GM21447 (cell line): ENCODE data around the gene TENM3.

Experiments used
- ATAC-seq: cut with Tn5 transposase; IDR thresholded peaks from one replicate; pipeline ENCODE4 v1.9.1; 2021; ENCODE audit not compliant: unreplicated experiment

TENM3 gene

GRCh38 chr4:182286035-182286434, 42.8 kb downstream of the TENM3 start:
- no peak for ATAC-seq

GRCh38 chr4:182286931-182287330, 43.7 kb downstream of the TENM3 start:
- no peak for ATAC-seq

DNA sequence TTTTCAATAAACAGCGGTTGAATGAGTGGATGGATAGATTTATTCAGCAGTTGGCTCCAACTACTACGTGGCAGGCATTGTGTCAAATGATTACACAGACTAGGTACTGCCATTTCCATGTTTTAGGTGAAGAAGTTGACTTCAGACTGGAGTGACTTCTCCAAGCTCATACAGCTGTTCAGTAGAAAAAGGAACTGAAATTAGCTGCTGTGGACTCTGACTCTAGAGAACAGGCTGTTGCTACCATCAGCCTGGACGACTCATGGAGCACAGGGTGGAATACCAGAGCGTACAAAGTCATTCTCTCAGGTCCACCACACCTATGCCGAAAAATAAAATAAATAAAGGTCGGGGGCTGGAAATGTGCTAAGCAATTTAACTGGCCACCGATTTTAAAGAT, 45.3 kb downstream of the TENM3 start:
- ATAC-seq = no peak

GRCh38 chr4:182289809-182290208, 46.6 kb downstream of the TENM3 start:
- no peak for ATAC-seq

DNA sequence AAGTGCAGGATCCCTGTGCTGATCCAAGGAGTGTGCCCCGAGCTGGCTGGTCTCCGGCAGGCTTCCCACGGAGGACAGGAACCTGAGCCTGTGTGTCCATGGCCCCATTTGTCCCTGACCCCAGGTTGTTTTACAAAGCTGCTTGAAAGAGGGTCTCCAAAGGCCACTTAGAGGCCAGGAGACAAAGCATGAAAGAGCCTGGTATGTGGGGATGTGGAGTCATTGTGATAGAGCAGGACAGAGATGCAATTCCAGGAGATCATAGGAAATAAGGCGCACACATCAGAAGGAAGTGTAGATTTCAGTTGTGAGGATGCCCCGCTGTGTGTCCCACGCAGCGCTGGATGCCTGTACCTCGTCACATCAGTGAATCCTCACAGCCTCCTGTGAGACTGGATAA, 48.0 kb downstream of the TENM3 start:
- ATAC-seq = no peak

- no peak for ATAC-seq
Measured at GRCh38 chr4:182291597-182292270, 48.5 kb downstream of the TENM3 start.

DNA sequence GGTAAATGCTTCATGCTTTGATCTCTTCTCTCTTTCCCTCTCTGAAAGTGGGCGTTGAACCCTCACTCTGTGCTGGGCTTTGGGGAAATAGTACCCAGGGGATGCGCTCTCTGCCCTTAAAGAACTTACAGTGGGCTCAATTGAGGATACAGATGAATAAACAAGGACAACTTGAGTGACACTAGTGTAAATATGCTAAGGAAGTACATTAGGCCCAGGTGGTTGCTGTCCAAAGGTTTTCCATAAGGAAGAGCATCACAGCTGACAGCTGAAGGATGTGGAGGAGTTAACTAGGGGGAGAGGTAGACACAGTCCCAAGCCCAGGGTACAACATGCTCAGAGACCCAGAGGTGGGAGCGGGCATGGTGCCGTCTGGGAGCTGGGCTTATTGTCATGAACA, 49.4 kb downstream of the TENM3 start:
- ATAC-seq = no peak

DNA sequence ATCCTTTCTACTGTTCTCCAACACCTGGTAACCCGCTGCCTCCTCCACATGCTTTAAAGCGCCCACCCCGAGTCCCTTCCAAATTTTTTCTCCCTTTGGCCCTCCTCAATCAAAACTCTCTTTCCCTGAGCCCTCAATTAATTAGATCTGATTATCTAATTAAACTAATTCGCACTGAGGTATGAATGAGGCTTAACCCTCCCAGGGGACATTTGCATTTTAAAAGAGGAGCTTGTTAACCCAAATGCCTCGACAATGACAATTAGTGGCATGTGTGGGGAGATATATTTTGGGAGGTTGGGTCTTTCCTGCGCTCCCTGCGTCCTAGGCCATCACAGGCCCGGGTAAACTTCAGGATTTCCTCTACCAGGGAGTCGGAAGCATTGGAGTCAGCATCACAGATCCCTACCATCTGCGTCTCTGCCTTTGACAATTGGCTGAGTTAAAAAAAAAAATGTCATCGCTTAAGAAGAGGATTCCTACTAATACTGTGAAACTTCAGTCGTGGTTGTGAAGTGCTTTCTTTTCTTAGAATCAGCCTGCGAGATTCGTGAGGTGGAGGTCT, 50.6 kb downstream of the TENM3 start:
- ATAC-seq = no peak

DNA sequence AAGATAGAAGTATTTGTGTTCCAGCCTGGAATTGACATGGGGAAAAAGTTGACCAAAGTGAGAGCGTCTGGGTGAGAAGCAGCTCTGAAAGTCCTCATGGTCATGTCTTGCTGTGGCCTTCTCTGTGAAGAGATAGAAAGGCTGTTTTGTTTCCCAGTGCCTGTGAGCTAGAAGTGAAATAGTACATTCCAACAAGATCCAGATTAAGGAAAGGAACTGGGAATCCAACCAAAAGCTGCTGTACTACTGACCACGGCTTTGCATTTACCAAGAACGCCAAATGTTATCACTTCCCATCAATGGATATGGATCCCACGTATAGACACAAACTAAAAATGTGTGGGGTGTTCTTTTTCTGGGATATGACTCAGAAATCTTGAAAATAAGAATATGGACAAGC, 51.2 kb downstream of the TENM3 start:
- no peak for ATAC-seq

GRCh38 chr4:182297659-182298058, 54.5 kb downstream of the TENM3 start:
- ATAC-seq = no peak

DNA sequence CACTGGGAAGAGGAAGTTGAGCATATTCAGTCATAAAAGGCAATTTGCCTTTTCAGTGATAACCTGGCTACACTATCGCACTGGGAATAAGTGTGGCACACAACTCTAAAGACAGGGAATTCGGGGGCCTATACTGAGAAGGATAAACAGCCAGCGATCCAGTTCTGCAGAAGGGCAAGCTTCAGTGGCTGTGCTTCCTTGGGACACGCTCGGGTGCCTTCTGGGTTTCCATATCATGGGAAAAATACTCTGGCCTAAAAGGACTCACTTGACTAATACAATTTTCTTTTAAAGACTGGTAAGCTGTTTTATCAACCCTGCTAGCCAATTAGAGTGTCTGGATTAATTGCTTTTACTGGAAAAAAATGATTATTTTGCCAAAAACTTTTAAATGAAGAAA, 58.5 kb downstream of the TENM3 start:
- ATAC-seq = no peak

DNA sequence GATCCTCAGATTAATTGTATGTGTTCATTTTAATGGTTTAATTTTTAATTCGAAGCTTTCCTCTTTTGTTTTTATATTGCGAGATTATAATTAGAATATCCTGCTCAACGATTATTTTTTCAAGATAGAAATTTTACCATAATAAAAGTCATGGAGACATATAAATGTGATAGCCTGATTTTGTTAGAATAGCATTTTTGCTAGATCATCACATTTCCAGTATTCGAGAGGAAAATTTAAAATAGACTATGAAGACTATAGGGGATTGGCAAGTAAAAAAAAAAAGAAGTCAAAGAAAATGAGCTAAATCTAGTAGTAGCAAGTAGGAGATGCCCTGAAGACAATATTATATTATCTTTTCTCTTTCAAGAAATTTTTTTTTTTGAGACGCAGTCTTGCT, 60.6 kb downstream of the TENM3 start:
- ATAC-seq = no peak

- no peak for ATAC-seq
Measured at GRCh38 chr4:182306792-182307507, 63.7 kb downstream of the TENM3 start.

- no peak for ATAC-seq
Measured at GRCh38 chr4:182307746-182308145, 64.5 kb downstream of the TENM3 start.

DNA sequence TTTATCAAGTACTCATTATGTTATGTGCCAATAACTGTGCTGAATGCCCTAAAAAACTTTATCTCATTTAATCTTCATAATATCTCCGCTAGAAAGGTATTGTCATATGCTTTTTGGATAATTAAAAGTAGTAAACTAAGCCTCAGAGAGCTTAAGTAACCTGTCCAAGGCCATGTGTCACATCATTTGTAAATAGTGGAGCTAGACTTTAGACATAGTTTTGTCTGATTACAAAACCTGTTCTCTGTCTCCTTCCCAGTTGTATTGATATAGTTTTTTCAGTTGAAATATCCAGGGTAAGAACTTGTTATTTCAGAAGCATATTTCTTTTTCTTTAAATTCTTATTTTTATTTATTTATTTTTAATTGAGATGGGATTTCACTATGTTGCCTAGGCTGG, 66.7 kb downstream of the TENM3 start:
- ATAC-seq = no peak

DNA sequence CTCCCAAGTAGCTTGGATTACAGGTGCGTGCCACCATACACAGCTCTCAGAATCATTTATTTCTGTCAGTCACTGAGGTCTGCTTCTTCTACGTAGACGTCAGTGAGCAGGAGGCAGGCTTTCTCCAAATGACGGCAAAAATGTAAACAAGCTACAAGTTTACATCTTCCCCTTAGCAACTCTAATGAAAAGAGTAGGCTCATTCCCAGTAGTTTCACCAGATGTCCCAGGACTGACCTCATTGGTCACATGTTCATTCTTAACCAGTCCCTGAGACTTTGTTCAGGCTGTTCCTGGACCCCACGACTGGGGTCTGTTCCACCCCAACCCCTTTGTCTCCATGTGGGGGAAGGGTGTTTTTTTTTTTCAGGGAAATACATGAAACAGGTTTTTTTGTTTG, 67.1 kb downstream of the TENM3 start:
- ATAC-seq = no peak

GRCh38 chr4:182310962-182311361, 67.8 kb downstream of the TENM3 start:
- no peak for ATAC-seq

GRCh38 chr4:182314537-182314936, 71.3 kb downstream of the TENM3 start:
- ATAC-seq = no peak

DNA sequence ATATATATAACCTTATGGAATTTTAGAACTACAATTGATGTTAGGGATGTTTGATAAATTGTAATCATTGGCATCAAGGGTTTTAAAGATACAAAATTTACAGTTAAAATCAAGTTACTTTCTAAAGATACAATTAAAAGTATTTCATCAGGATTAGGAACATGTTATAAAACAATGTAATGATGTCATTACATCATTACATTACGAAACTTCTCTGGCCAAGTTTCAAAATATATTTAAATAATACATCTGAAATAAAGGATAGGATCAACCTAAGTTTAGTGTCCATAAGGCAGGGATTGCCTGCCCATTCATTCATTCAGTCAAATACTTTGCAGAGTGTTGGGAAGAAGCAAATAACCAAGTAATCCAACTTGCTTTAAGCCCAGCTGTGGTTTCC, 75.1 kb downstream of the TENM3 start:
- ATAC-seq = no peak

DNA sequence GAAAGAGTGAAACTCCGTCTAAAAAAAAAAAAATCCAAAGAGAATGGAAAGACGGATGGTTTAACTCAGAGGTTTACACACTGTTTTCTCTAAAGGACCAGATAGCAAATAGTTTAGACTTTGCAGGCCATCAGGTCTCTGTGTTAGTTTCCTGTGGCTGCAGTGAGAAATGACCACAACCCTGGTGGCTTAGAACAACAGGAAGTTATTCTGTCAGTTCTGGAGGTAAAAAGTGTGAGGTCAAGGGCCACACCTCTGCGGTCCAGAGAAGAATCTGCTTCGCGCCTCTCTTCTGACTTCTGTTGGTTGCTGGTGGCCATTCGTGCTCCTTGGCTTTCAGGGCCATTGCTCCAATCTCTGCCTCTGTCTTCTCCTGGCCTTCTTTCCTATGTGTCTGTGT, 76.9 kb downstream of the TENM3 start:
- ATAC-seq = no peak

DNA sequence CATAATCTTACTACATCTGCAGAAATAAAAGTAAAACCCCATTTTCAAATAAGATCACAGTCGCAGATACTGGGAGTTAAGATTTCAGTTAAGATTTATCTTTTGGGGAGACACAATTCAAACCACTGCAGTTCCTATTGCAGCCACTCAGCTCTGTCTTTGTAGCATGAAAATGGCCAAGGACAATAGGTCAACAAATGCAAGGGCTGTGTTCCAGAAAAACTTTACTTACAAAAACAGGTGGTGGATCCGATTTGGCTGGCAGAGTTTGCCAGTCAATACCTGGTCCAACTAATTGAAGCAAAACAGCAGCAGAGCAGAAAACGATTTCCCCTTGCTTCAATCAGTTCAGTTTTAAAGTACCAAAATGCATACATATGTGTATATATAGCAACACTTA, 77.4 kb downstream of the TENM3 start:
- ATAC-seq = no peak

GRCh38 chr4:182324282-182324681, 81.1 kb downstream of the TENM3 start:
- ATAC-seq = no peak

DNA sequence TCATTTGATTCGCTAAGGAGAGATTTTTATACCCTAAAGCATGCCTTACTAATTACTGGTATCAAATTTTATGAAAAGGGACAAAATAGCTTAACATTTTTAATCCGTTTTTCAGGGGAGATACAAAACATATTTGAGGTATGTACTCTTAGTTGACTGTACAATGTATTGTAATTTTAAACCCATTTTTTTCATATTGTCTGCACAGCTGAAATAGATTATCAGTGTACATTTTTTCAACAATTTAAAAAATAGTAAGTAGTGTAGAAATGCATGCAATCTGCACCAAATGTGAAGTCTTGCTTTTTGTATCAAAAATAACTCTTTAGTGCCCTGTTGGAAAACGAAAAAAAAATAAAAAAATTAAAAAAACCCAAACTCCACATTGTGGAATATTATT, 82.2 kb downstream of the TENM3 start:
- no peak for ATAC-seq
